HL-60 (cell line): ENCODE data around the gene RPS6KA4.
A peak's percentile ranks its signal among the peaks of the same experiment; 100 is the strongest.

Experiments
- DNase-seq, 2 experiments: peaks; one replicate each; pipeline ENCODE4 v3.0.0-alpha.2; 2010 to 2020; ENCODE audit warnings: low read depth in 1 of 2, low spot score in 1 of 2
- H3K27ac ChIP-seq: fragments of 250-450 bp; sonication (Bioruptor Pico); replicated peaks from 2 replicates; pipeline ENCODE4 v1.5.1; 2020; ENCODE audit warnings: mild to moderate bottlenecking, moderate library complexity
- H3K27me3 ChIP-seq: fragments of 250-450 bp; sonication (Bioruptor Pico); 2 replicates; pipeline ENCODE4 v1.5.1; 2021; ENCODE audit warnings: mild to moderate bottlenecking, moderate library complexity; ENCODE audit not compliant: insufficient read depth, poor library complexity, severe bottlenecking
- H3K4me3 ChIP-seq: replicated peaks from 2 replicates; pipeline ENCODE4 v1.5.1; 2011; ENCODE audit warnings: mild to moderate bottlenecking, control low read depth, low read length; ENCODE audit not compliant: insufficient read depth
- CTCF ChIP-seq: IDR thresholded peaks from one replicate; pipeline ENCODE4 v1.5.1; 2011; ENCODE audit warnings: low read length, control low read depth, inconsistent platforms; ENCODE audit not compliant: insufficient read depth
- GABPA ChIP-seq: IDR thresholded peaks from 2 replicates; pipeline ENCODE4 v1.6.1; 2012; ENCODE audit warnings: low read depth
- POLR2AphosphoS5 ChIP-seq: IDR thresholded peaks from 2 replicates; pipeline ENCODE4 v1.6.1; 2012; ENCODE audit warnings: low read depth
- REST ChIP-seq: IDR thresholded peaks from 2 replicates; pipeline ENCODE4 v1.6.1; 2012; ENCODE audit warnings: low read depth; ENCODE audit not compliant: insufficient replicate concordance
- SPI1 ChIP-seq: IDR thresholded peaks from 2 replicates; pipeline ENCODE4 v1.6.1; 2012; ENCODE audit warnings: low read depth, mild to moderate bottlenecking, borderline replicate concordance

The RPS6KA4 gene

GRCh38 chr11:64360448-64360921, 1.5 kb downstream of the RPS6KA4 start:
- peak in 1 of 2 experiments; percentile 67 for DNase-seq
- TF ChIP-seq SPI1 (peak; percentile 61; the same call in 1 of the 2 replicates), CTCF (no peak)
- Histone ChIP-seq H3K27me3 (no peaks in the 10 kb centered on the region), H3K4me3 (peak overlapping the region; percentile 86), H3K27ac (peak overlapping the region; percentile 75)

- Histone ChIP-seq H3K27ac (no peak overlapping the region), H3K4me3 (no peak overlapping the region), H3K27me3 (no peaks in the 10 kb centered on the region)
- TF ChIP-seq REST = no peak
- TF ChIP-seq POLR2AphosphoS5 = no peak
- TF ChIP-seq CTCF = no peak
- TF ChIP-seq SPI1 = no peak
- no peak for TF ChIP-seq GABPA
- DNase-seq = no peak
Measured at GRCh38 chr11:64361659-64362058, 2.7 kb downstream of the RPS6KA4 start.

- no peak overlapping the region for H3K4me3 ChIP-seq
- H3K27ac ChIP-seq = no peak overlapping the region
- no peaks in the 10 kb centered on the region for H3K27me3 ChIP-seq
- no peak for TF ChIP-seq SPI1
- no peak for TF ChIP-seq CTCF
- TF ChIP-seq GABPA = no peak
- no peak for DNase-seq
Measured at GRCh38 chr11:64362339-64362738, 3.4 kb downstream of the RPS6KA4 start.

GRCh38 chr11:64364435-64364834, 5.5 kb downstream of the RPS6KA4 start:
- H3K27me3 ChIP-seq = no peaks in the 10 kb centered on the region
- no peak overlapping the region for H3K27ac ChIP-seq
- no peak for DNase-seq
- no peak overlapping the region for H3K4me3 ChIP-seq
- TF ChIP-seq SPI1 = no peak
- no peak for TF ChIP-seq REST
- no peak for TF ChIP-seq GABPA
- no peak for TF ChIP-seq POLR2AphosphoS5
- no peak for TF ChIP-seq CTCF
